Vein endothelial cell (primary cell): ENCODE data around the gene SMC1A. TPM values are rescaled to one million over a fixed set of nuclear protein-coding genes. Genes with fewer than 3 reads are reported as not detected.

Experiments
- small RNA-seq: library from RNA; depleted of rRNA; stranded (forward); fragments of <200 nt; gene quantifications from one replicate; pipeline ENCODE3, GENCODE V24; 2012
- total RNA-seq: library from RNA; depleted of rRNA; stranded (reverse); fragments of >200 nt; gene quantifications from 2 replicates; pipeline ENCODE4 v1.2.3, GENCODE V29; 2012

SMC1A gene
- 20.3 and 30.4 TPM in 2 replicates for total RNA-seq

GRCh38 chrX:53422086-53422860 is at the start of gene SMC1A:
TSS of gene SMC1A (minus strand) at chrX:53422654. CDS start at chrX:53422600, 54 bp downstream.

DNA sequence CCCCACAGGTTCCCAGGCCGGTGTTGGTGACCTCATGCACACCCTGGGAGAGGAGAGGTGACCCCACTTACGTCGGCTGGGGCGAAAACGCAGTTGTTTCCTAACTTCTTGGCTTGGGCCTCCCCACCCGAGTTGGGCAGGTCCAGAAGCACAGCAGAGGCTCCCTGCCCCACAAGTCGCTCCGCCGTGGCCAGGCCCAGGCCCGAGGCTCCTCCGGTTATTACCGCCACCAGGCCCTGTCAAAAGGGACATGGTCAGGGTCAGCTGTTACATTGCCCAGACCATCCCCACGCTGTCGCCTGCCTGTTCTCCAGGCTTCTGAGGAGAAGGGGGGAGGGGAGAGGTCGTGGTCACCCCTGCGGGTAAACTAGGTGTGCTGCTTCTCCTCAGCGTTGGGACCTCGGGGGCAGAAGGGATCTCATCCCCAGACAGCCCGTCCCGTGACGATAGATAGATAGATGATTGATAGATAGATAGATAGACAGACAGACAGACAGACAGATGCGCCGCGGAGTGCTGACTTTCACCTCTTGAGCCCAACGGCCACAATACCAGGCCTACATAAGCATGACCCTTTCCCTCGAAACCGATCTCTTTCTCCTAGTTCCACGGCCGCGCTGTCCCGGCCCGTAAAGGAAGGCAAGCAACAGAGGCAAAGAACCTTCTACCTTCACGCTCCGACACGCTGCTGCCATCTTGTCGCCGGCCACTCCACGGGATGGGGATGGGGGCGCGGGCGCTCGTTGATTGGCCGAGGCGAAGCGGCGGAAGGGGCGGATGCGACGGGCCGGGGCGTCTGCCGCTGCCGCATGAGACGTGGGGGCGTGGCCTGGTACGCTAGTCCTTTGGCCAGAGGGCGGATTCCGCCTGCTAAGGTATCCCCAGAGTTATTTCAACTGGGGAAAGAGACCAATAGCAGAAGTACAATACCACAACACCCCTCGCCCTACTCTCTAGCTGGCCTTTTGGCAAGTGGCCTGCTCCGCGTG is 11.5 kb upstream of the SMC1A start, which contains the start of gene HSD17B10:
Gene HSD17B10, minus strand, starts transcription at position 720 of the 989 bp plus-strand sequence. Its CDS starts 25 bp downstream, at position 695.

DNA sequence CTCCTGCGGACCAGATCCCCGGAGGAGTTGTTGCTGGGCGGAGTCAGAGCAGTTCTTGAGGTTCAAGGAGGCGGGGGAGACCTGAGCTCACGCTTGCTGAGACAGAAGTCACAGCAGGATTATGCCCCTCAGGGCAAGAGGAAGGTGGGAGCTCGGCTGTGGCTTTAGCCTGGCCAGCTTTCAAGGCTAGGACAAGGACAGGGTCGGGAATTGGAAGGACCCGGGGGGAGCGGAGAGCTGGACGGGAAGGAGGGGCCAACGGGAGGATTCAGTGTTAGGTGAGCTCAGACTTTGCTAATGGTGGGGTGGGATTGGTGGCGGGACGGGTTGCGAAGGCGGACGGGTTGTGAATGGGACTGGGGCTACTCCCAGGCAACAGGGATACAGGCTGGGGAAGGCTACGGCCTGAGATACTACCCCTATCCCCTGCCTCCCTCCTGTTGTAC is 430 bp upstream of the SMC1A start, which contains the start of gene RIBC1:
Gene RIBC1, plus strand, starts transcription at position 13 of the 446 bp plus-strand sequence. CDS start 3,404 bp downstream, outside the sequence.

Small RNA genes within 50 kb of the gene (small RNA-seq; reads per million reads assigned to genes)
- not detected for gene AC245102.2
- gene MIR6857 = 0.08 reads per million
- gene RF00019 = not detected
- gene VTRNA3-1P = 0.08 reads per million

Other genes starting within 250 kb of the SMC1A start
- gene KDM5C, start 197.4 kb downstream of the SMC1A start, total RNA-seq = 106 and 121 TPM in 2 replicates
- 4.0 and 4.2 TPM in 2 replicates for gene IQSEC2, start 141.1 kb downstream of the SMC1A start, total RNA-seq
- 0.19 TPM in 1 of 2 replicates, not detected in the other for gene RIBC1, start 219 bp upstream of the SMC1A start, total RNA-seq
- 47.9 and 52.3 TPM in 2 replicates for gene HSD17B10, start 11.7 kb upstream of the SMC1A start, total RNA-seq